ENCODE data around the gene CDH4. TPM values are rescaled to one million over a fixed set of nuclear protein-coding genes. Genes with fewer than 3 reads are reported as not detected.

CDH4 gene
- total and polyA plus RNA-seq, 9 of the 15 experiments (the other 6 are each of a cell fraction or from before 2014, with no cell fraction given): 0.04 TPM; not detected in 8

- TF ChIP-seq HDAC1 (IDR thresholded peaks at IDR 0.05): no peak
These were observed 242.9 kb downstream of the CDH4 start (continued) for GRCh38 chr20:61494763-61495575.

DNA sequence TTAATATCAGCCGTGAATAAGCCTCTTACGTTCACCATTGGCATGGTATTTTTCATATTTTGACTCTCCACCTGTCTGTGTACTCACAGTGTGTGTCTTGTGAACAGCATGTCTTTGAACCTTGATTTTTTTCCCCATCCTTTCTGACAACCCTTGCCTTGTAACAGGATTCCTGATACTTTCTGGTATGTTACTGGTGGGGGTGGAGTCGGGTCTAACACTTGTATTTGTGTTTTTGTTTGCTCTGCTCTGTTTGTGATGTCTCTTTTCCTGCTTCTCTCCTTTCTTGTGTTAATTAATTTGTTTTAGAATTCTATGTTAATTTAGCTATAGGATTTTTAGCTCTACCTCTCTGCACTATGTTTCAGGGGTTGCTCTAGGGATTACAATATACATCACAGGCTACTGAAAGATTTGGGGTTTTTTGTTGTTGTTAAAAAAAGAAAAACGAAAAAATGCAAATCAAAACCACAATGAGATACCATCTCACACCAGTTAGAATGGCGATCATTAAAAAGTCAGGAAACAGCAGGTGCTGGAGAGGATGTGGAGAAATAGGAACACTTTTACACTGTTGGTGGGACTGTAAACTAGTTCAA lies 245.1 kb downstream of the CDH4 start:
- intact Hi-C loops (cut with micrococcal nuclease): no loop called here
- 0% methylated on average over 5 of the region's 5 CpGs for WGBS (ENCODE audit: insufficient coverage, low coverage, missing lambda C conversion rate)
- in situ Hi-C loops (cut with MboI): no loop called here
- no peak overlapping the region for H3K4me3 ChIP-seq
- H3K4me1 ChIP-seq (replicated peaks in 1 of 2; ENCODE audit: control insufficient read depth in 2 of 2, insufficient read depth in 2 of 2, low read length in 2 of 2): peaks cover 0 to 4% of the 10 kb centered on the region in 2 experiments; a peak in 1 of 5 replicates
- no peaks in the 10 kb centered on the region for H3K36me3 ChIP-seq (ENCODE audit: control insufficient read depth, insufficient read depth, low read length)
- 0 out of 2 replicates have a peak, but pooled peaks cover 5% of the 10 kb centered on the region for H4K20me1 ChIP-seq (replicated peaks; ENCODE audit: control insufficient read depth, insufficient read depth, low read length)
- H3K27me3 ChIP-seq (ENCODE audit: control insufficient read depth in 2 of 2, insufficient read depth in 2 of 2, low read length in 2 of 2): peaks cover 11 to 40% of the 10 kb centered on the region in 2 experiments; a peak in 4 of 5 replicates
- FAIRE-seq: no peak
- H3K9me1 ChIP-seq (ENCODE audit: control insufficient read depth, insufficient read depth, low read length): no peaks in the 10 kb centered on the region
- CTCF ChIA-PET (ENCODE audit: low intra/inter-chr PET ratio): interaction anchor here (0.7 kb wide), 1 partner anchor 20 kb away, joined by 3 read pairs; no protein-coding TSS in a partner anchor
- ATAC-seq: no peak
- DNase-seq (ENCODE audit: extremely low read depth in 1 of 4, low spot score in 3 of 4): no peak
- H3K9me3 ChIP-seq (replicated peaks; ENCODE audit: control insufficient read depth, insufficient read depth, low read depth, low read length): no peaks in the 10 kb centered on the region
- no peaks in the 10 kb centered on the region for H3K79me2 ChIP-seq (ENCODE audit: control insufficient read depth, insufficient read depth, low read length)
- POLR2A ChIA-PET: no interaction called here
- no peak overlapping the region for H3K4me2 ChIP-seq (ENCODE audit: insufficient read depth, low read length)
- H3K27ac ChIP-seq (ENCODE audit: extremely low read depth, low read depth, low read length): no peak overlapping the region
- no peak overlapping the region for H2AFZ ChIP-seq (ENCODE audit: low read depth, low read length)
- no peak overlapping the region for H3K9ac ChIP-seq (ENCODE audit: insufficient read depth in 1 of 2, low read depth in 2 of 2, low read length in 2 of 2)
- BruUV-seq (replicated peaks): no TSS peak
- TF ChIP-seq ETV6 (IDR thresholded peaks at IDR 0.05; ENCODE audit: borderline replicate concordance in 1 of 2, low read depth in 2 of 2, low read length in 1 of 2) (no peak), ETV6 (CRISPR knock-in tag; IDR thresholded peaks at IDR 0.05; ENCODE audit: borderline replicate concordance) (no peak), ILK (tag; IDR thresholded peaks at IDR 0.05; ENCODE audit: borderline replicate concordance, low read depth) (no peak), SAFB (IDR thresholded peaks at IDR 0.05; ENCODE audit: borderline replicate concordance, low read depth, low read length) (no peak), TEAD4 (IDR thresholded peaks at IDR 0.05; ENCODE audit: low read length) (no peak), TEAD4 (CRISPR knock-in tag; IDR thresholded peaks at IDR 0.05; ENCODE audit: borderline replicate concordance) (no peak), KAT7 (CRISPR knock-in tag; IDR thresholded peaks at IDR 0.05; ENCODE audit: borderline replicate concordance) (no peak), PTTG1 (tag; IDR thresholded peaks at IDR 0.05; ENCODE audit: low read depth) (no peak), HOMEZ (CRISPR knock-in tag; IDR thresholded peaks at IDR 0.05) (no peak), HDAC3 (IDR thresholded peaks at IDR 0.05; ENCODE audit: borderline replicate concordance, partially characterized antibody) (no peak), HDAC2 (IDR thresholded peaks at IDR 0.05) (no peak), BRCA1 (IDR thresholded peaks at IDR 0.05) (no peak), BRCA1 (CRISPR knock-in tag; IDR thresholded peaks at IDR 0.05) (no peak), ELF2 (CRISPR knock-in tag; IDR thresholded peaks at IDR 0.05) (no peak)
- TF ChIP-seq, protein P1, sequence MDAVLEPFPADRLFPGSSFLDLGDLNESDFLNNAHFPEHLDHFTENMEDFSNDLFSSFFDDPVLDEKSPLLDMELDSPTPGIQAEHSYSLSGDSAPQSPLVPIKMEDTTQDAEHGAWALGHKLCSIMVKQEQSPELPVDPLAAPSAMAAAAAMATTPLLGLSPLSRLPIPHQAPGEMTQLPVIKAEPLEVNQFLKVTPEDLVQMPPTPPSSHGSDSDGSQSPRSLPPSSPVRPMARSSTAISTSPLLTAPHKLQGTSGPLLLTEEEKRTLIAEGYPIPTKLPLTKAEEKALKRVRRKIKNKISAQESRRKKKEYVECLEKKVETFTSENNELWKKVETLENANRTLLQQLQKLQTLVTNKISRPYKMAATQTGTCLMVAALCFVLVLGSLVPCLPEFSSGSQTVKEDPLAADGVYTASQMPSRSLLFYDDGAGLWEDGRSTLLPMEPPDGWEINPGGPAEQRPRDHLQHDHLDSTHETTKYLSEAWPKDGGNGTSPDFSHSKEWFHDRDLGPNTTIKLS (IDR thresholded peaks at IDR 0.05; ENCODE audit: borderline replicate concordance, low read depth): no peak
